Right cardiac atrium (tissue), 5 donors: ENCODE data around the gene RND3. TPM values are rescaled to one million over a fixed set of nuclear protein-coding genes. Genes with fewer than 3 reads are reported as not detected.

Experiments
- ATAC-seq, 2 donors: fragments of 200-7000 bp; cut with Tn5 transposase; one replicate each; pipeline versions ENCODE4 v1.8.0 to v1.9.1; 2020; ENCODE audit warnings: moderate library complexity in 2 of 2, mild to moderate bottlenecking in 1 of 2
- DNase-seq, 3 donors: peaks; one replicate each; pipeline ENCODE4 v3.0.0-alpha.2; 2020
- H3K27ac ChIP-seq: one replicate; pipeline ENCODE4 v1.5.1; 2013; ENCODE audit warnings: mild to moderate bottlenecking, low read length, control low read depth, moderate library complexity
- H3K27me3 ChIP-seq: one replicate; pipeline ENCODE4 v1.6.1; 2013; ENCODE audit not compliant: control insufficient read depth, insufficient read depth
- H3K4me1 ChIP-seq: one replicate; pipeline ENCODE4 v1.6.1; 2013; ENCODE audit warnings: low read length; ENCODE audit not compliant: control insufficient read depth, insufficient read depth
- H3K4me3 ChIP-seq: one replicate; pipeline ENCODE4 v1.5.1; 2013; ENCODE audit warnings: low read length, control low read depth
- H3K9me3 ChIP-seq: one replicate; pipeline ENCODE4 v1.6.1; 2013; ENCODE audit warnings: low read length; ENCODE audit not compliant: control insufficient read depth
- WGBS: extraction: QIAGEN DNeasy Blood & Tissue Kit; methylation state at CpG from one replicate; pipeline ENCODE4 v1.1.7; 2013; 5-methylcytosine and 5-hydroxymethylcytosine counted together
- intact Hi-C, 4 donors: fragments of 100-400 bp; cut with DNase I; formaldehyde crosslinking; loops; one replicate each; pipeline versions ENCODE4 v1.11.0 to v1.14.0; 2022 to 2023
- polyA plus RNA-seq: library from polyadenylated mRNA; stranded (reverse); fragments of 200-250 nt; gene quantifications from one replicate; pipeline ENCODE4 v1.2.3, GENCODE V29; 2013
- total RNA-seq, 4 donors: library from RNA; stranded (reverse); fragmentation: NEBNext Ultra II Directional; extraction: Animal tissue kit (Norgen Biotek cat#: 25700); gene quantifications; one replicate each; pipeline ENCODE4 v1.2.1, GENCODE V29; 2021
- donor health status: healthy with polysubstance abuse.
- donor health status: DM: no; HTN: yes; CAD: no.
- donor health status: DM: no; HTN: no; CAD: no.
- donor health status: DM: no; HTN: yes; CAD: no; lungs with severe emphysema.
- donor health status: DM: yes; HTN: yes; CAD: no.

Gene RND3
- total and polyA plus RNA-seq, 5 donors, result 9.1 to 32.7 (median 16.4) TPM

DNA sequence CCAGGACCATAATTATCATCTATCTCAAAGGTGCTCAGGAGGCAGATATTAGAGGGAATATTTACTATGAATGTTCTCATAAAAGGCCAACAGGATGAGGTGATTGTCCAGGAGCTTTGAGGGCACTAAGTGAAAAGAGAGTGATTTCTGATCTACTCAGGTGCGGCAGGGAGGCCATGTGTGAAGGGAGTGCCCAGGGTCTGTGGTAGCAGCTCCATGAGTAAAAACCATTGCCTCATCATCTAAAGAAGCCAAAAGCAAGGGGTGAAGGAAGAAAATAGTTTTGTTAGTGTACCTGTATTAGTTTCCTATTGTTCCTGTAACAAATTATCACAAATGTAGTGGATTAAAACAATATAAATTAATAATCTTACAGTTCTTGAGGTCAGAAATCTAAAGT is 22.5 kb downstream of the RND3 start:
- DNase-seq (no peak), ATAC-seq (no peak)
- Histone ChIP-seq H3K27me3 (no peaks in the 10 kb centered on the region), H3K9me3 (no peaks in the 10 kb centered on the region), H3K4me3 (no peak overlapping the region), H3K27ac (no peak overlapping the region), H3K4me1 (peaks cover 2% of the 10 kb centered on the region)
- intact Hi-C loops, result no loop called here
- 98% methylated on average over 1 of the region's 1 CpG for WGBS

DNA sequence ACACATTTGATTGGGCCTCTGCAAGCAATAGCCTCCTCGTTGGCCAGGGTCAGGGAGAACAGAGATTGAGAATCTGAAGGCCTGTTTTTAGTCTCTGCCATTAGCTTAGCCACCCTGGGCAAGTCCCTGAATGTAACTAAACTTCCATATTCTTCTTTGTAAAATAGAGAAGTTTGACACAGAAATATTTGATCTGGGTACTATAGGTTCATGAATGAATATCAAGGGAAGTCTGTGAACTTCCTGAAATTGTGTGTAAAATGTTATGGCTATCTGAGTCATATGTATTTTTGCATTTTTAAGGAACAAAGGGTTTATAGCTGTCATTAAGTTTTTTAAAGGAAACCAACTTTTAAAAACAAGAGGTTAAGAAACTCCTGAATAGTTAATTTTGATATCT is 23.2 kb downstream of the RND3 start:
- Histone ChIP-seq H3K27me3 (no peaks in the 10 kb centered on the region), H3K27ac (no peak overlapping the region), H3K9me3 (no peaks in the 10 kb centered on the region), H3K4me1 (peaks cover 2% of the 10 kb centered on the region), H3K4me3 (no peak overlapping the region)
- ATAC-seq (no peak), DNase-seq (no peak)
- WGBS, result 58% methylated on average over 1 of the region's 1 CpG
- intact Hi-C loops, result no loop called here

DNA sequence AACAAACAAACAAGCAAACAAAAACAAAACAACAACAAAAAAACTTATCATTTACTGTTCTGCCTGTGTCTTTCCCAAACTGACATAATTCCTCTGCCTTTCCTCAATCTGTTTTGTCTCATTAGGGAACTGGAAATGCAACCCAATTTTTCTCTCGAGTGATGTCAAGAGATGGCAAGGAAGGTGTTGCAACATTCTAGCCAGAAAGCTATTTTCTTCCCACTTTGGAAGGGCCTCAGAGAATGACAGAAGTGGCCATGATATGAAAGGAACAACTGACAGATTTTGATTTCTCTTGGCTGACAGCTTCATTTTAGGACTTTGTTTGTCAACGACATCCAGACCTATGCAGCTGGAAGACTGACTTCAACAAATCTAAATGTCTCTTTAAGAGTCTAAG is 24.7 kb downstream of the RND3 start:
- no peak for ATAC-seq
- H3K4me1 ChIP-seq, result peaks cover 2% of the 10 kb centered on the region
- intact Hi-C loops, result no loop called here

DNA sequence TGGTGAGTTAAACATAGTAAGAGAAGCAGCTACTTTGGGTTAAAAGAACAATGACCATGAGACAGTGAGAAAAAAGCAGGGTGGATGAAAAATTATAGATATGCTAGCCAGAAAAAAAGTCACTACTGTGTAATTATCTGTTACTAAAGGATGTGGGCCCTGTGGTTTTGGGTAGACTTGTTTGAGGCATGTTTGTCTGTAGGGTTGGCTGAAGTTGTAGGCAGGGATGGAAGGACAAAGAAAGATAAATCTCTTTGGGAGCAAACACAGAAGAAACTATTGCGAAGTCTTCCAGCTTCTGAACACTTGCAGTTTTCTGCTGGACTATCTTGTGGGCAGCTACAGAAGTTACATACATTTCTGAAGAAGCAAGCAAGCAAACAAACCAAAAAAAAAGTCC is 28.2 kb downstream of the RND3 start:
- DNase-seq (no peak), ATAC-seq (no peak)
- Histone ChIP-seq H3K27ac (no peak overlapping the region), H3K27me3 (no peaks in the 10 kb centered on the region), H3K4me3 (no peak overlapping the region), H3K9me3 (no peaks in the 10 kb centered on the region), H3K4me1 (no peaks in the 10 kb centered on the region)
- intact Hi-C loops, result no loop called here
- 86% methylated on average over 1 of the region's 1 CpG for WGBS

More for the DNA sequence above, 24.7 kb downstream of the RND3 start:
- no peaks in the 10 kb centered on the region for H3K9me3 ChIP-seq
- no peak for DNase-seq
- no peaks in the 10 kb centered on the region for H3K27me3 ChIP-seq
- WGBS, result 43% methylated on average over 2 of the region's 2 CpGs
- H3K4me3 ChIP-seq, result no peak overlapping the region
- H3K27ac ChIP-seq, result no peak overlapping the region

DNA sequence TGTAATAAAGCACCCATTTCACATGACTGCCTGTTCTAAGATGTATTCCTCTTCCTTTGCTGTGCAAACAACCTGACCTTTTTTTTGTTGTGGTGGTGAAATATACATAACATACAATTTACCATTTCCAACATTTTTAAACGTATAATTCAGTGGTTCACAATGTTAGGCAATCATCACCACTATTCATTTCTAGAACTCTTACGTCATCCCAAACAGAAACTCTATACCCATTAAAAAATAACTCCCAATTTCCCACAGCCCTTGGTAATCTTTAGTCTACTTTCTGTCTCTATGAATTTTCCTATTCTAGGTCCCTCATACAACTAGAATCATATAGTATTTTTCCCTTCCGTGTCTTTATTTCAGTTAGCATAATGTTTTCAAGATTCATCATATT is 36.7 kb downstream of the RND3 start:
- ATAC-seq (no peak), DNase-seq (no peak)
- intact Hi-C loops, result no loop called here
- no peaks in the 10 kb centered on the region for H3K27me3 ChIP-seq
- no peaks in the 10 kb centered on the region for H3K4me1 ChIP-seq
- H3K27ac ChIP-seq, result no peak overlapping the region
- WGBS, result 81% methylated on average over 3 of the region's 3 CpGs
- H3K4me3 ChIP-seq, result no peak overlapping the region
- no peaks in the 10 kb centered on the region for H3K9me3 ChIP-seq

DNA sequence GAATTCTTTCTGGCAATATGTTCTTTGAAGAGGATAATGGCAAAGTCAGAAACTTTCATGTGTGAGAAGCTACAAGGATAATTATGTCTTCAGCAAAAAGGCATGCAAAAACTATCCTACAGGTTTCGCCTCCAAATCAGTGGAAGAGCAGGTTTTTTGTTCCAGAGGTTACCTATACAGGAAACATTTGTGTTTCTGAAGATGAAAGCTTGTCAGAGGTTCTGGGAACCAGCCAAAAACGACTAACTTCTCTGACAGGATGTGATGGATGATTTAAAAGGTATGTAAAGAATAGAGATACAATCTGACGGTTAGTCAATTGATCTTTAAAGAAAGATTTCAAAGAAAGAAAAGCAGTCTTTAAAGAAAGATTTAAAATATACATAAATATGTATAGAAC is 37.6 kb downstream of the RND3 start:
- no peak for ATAC-seq
- intact Hi-C loops, result no loop called here
- Histone ChIP-seq H3K27ac (no peak overlapping the region), H3K4me3 (no peak overlapping the region), H3K27me3 (no peaks in the 10 kb centered on the region), H3K4me1 (no peaks in the 10 kb centered on the region), H3K9me3 (no peaks in the 10 kb centered on the region)
- 37% methylated on average over 3 of the region's 3 CpGs for WGBS
- no peak for DNase-seq

DNA sequence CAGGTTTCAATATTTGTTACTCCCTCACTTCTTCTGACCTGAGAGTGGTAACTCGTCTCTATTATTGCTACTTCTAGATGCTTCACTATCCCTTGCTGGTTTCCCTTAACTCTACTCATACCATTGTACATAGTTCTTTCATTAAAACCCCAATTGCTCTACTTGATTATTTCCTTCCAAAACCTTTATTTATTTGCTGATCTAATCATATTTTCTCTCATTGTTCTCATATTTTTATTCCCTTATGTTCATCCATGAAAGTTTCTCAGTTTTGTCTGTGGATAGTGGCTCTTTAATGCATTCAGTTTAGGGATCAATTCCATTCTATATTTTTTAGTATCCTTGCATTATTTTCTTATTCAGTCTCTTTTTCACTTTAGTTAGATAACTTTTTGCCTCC is 42.1 kb downstream of the RND3 start:
- no peak for DNase-seq
- ATAC-seq, result no peak
- no peaks in the 10 kb centered on the region for H3K27me3 ChIP-seq
- intact Hi-C loops, result no loop called here
- no peak overlapping the region for H3K4me3 ChIP-seq
- H3K9me3 ChIP-seq, result no peaks in the 10 kb centered on the region
- no peaks in the 10 kb centered on the region for H3K4me1 ChIP-seq
- WGBS, result 87% methylated on average over 1 of the region's 1 CpG
- H3K27ac ChIP-seq, result no peak overlapping the region

DNA sequence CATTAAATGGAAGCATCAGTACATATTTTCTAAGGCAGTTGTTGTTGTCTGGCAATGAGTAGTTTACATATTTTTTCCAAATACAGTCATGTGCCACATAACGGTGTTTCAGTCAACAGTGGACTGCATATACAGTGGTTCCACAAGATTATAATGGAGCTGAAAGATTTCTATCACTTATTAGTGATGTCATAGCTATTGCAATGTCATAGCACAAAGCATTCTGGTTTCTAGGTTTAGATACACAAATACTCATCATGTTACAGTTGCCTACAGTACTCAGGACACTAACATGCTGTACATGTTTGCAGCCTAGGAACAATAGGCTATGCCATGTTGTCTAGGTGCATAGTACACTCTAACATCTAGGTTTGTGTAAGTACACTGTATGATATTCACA is 45.0 kb downstream of the RND3 start:
- Histone ChIP-seq H3K4me3 (no peak overlapping the region), H3K27ac (no peak overlapping the region), H3K9me3 (no peaks in the 10 kb centered on the region), H3K4me1 (no peaks in the 10 kb centered on the region), H3K27me3 (no peaks in the 10 kb centered on the region)
- ATAC-seq (no peak), DNase-seq (no peak)
- intact Hi-C loops, result no loop called here
- WGBS, result 86% methylated on average over 1 of the region's 1 CpG

DNA sequence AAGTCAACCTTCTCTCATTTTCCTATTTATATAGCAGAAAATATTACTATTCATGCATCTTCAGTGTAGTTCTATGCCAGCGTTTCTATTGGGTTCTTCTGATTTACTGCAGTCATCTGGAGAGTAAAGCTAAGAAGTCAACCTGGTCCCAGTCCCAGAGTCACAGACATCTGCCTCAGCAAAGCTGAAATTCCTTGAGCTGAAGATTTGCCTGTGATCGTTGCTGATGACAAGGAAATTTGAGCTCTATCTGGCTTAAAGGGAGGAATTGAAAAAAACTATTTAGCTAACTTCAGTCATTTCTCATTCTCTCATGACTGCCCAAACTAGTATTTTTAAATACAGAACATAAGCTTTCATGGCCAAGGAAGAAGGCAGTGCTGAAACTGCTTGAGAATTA is 45.7 kb downstream of the RND3 start:
- Histone ChIP-seq H3K9me3 (no peaks in the 10 kb centered on the region), H3K27ac (no peak overlapping the region), H3K27me3 (no peaks in the 10 kb centered on the region), H3K4me1 (no peaks in the 10 kb centered on the region), H3K4me3 (no peak overlapping the region)
- DNase-seq, result no peak
- WGBS, result 55% methylated on average over 2 of the region's 2 CpGs
- intact Hi-C loops, result no loop called here
- ATAC-seq, result no peak

DNA sequence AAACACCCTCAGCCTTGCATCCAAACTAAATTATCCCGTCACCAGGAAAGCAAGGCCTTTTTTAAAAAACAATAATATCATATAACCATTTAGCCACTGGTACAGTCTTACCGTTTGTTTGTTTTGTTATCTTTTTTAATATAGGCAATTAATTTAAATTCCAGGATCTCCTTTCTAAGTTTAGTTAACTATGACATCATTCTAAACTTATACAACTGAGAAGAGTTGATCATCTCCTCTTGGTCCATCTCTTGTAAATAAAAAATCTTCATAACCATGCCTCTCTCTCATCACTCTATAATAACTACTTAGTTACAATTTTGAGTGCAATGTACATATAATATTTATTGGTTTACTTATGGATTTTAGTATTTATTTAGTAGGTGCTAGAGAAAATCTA is 46.2 kb downstream of the RND3 start:
- Histone ChIP-seq H3K27me3 (no peaks in the 10 kb centered on the region), H3K9me3 (no peaks in the 10 kb centered on the region), H3K4me3 (no peak overlapping the region), H3K4me1 (no peaks in the 10 kb centered on the region), H3K27ac (no peak overlapping the region)
- no peak for ATAC-seq
- DNase-seq, result no peak
- 63% methylated on average over 2 of the region's 2 CpGs for WGBS
- intact Hi-C loops, result no loop called here

DNA sequence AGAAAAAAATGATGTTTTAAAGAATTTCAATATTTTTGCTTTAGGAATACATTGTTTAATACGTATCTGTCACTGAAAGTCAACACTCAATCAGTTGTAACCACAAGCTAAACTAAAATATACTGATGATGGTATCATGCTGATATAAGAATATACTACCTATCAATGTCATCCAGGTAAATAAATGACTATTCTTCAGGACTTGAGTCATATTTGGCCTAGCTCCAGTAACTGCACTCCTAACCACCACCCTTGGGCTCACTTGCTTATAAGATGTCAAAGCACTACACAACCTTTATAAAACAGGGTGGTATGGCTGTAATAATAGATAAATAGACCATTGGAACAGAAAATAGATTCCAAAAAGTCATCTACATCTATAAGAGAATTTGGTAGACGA is 48.8 kb downstream of the RND3 start:
- Histone ChIP-seq H3K9me3 (no peaks in the 10 kb centered on the region), H3K27me3 (no peaks in the 10 kb centered on the region), H3K4me3 (no peak overlapping the region), H3K27ac (no peak overlapping the region), H3K4me1 (no peaks in the 10 kb centered on the region)
- WGBS, result 93% methylated on average over 2 of the region's 2 CpGs
- intact Hi-C loops, result no loop called here
- no peak for ATAC-seq
- no peak for DNase-seq

DNA sequence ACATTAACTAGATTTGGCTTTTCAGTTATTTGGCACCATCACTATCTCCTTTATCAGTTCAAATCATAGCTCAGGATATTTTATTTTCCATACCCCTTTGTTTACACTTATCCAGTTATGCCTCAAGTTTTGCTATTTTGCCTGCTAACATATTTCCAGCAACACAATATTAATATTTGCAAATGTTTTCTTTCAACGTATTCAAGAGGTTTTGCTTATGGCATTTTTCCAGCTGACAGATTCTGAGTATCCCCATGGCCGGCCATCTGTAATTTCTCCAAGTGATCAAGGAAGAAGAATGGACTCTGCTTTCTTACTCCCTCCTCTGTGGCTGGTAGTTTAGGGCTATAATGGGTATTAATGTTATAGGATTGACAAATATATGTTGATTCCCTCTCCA is 49.4 kb downstream of the RND3 start:
- DNase-seq (no peak), ATAC-seq (no peak)
- Histone ChIP-seq H3K9me3 (no peaks in the 10 kb centered on the region), H3K4me3 (no peak overlapping the region), H3K27me3 (no peaks in the 10 kb centered on the region), H3K4me1 (no peaks in the 10 kb centered on the region), H3K27ac (no peak overlapping the region)
- WGBS, result 61% methylated on average over 2 of the region's 2 CpGs
- intact Hi-C loops, result no loop called here
